SK-MEL-5 (cell line): ENCODE data around the gene DNAH1. TPM values are rescaled to one million over a fixed set of nuclear protein-coding genes. Genes with fewer than 3 reads are reported as not detected.

Experiments used
- DNase-seq: peaks from one replicate; pipeline ENCODE4 v3.0.0-alpha.2; 2016; ENCODE audit warnings: low read depth, low spot score
- in situ Hi-C: cut with HindIII; loops from 2 replicates; pipeline ENCODE4 v1.10.0; 2016; ENCODE audit warnings: low sequenced_read_pairs, high pct_unique_total_duplicates, low pct_unique_long_range_greater_than_20kb
- total RNA-seq: library from RNA; depleted of rRNA; stranded (reverse); fragments of >200 nt; shearing (Covaris generic); gene quantifications from 2 replicates; pipeline ENCODE4 v1.2.3, GENCODE V29; 2014

Gene DNAH1
- total RNA-seq, 1 experiment from 2014 or later, result 0.74 TPM

DNA sequence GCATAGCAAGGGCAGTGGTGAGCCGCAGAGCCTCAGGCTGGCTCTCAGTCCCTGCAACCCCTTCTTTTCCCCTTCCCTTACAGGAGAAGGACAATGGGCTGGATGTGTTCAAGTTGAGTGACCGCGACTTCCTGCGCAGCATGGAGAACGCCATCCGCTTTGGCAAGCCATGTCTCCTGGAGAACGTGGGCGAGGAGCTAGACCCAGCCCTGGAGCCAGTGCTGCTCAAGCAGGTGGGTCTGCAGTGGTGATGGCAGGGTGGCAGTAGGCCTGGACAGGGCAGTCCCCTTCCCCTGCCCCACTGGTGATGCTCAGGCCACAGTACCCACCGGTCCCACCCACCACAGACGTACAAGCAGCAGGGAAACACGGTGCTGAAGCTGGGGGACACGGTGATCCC is 75.0 kb downstream of the DNAH1 start:
- no peak for DNase-seq
- in situ Hi-C loops, result no loop called here

DNA sequence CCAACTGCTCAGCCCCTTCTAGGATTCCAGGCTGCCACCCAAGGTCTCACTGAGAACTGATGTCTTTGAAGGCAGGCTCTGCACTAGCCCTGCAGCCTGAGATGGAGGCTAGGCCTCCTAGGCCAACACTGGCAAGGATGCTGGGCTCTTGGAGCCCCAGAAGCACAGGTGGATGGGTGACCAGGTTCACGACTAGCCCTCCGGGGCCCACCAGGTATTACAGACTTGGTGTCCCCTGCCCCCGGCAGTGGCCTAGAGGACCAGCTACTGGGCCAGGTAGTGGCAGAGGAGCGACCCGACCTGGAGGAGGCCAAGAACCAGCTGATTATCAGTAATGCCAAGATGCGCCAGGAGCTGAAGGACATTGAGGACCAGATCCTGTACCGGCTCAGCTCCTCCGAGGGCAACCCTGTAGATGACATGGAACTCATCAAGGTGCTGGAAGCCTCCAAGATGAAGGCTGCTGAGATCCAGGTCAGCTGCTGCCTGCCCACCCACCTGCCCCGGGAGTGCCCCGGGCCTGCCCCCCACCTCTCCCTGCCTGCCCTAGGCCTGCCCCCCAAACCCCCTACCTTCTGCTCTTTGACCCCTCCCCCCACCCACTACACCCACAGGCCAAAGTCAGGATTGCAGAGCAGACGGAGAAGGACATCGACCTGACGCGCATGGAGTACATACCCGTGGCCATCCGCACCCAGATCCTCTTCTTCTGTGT is 76.3 kb downstream of the DNAH1 start:
- no peak for DNase-seq
- in situ Hi-C loops, result no loop called here

DNA sequence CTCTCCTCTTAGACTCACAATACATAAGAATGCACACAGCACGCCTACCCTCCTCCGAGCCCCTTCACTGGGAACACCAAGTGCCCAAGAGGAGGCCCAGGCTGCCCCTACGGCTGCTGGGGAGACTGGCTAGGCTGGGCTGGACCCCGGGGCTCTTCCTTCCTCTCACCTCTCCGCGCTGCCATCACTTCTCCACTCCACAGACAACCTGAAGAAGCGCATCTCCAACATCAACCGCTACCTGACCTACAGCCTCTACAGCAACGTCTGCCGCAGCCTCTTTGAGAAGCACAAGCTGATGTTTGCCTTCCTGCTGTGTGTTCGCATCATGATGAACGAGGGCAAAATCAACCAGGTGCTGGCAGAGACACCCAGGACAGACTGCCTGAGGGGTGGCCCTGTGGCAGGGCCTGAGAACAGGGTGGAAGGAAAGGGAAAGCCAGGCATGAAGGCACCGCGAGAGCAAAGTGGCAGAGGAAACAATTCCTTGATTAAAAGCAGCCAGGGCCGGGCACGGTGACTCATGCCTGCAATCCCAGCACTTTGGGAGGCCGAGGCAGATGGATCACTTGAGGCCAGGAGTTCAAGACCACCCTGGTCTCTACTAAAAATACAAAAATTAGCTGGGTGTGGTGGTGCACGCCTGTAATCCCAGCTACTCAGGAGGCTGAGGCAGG is 77.2 kb downstream of the DNAH1 start:
- DNase-seq, result no peak
- in situ Hi-C loops, result no loop called here

DNA sequence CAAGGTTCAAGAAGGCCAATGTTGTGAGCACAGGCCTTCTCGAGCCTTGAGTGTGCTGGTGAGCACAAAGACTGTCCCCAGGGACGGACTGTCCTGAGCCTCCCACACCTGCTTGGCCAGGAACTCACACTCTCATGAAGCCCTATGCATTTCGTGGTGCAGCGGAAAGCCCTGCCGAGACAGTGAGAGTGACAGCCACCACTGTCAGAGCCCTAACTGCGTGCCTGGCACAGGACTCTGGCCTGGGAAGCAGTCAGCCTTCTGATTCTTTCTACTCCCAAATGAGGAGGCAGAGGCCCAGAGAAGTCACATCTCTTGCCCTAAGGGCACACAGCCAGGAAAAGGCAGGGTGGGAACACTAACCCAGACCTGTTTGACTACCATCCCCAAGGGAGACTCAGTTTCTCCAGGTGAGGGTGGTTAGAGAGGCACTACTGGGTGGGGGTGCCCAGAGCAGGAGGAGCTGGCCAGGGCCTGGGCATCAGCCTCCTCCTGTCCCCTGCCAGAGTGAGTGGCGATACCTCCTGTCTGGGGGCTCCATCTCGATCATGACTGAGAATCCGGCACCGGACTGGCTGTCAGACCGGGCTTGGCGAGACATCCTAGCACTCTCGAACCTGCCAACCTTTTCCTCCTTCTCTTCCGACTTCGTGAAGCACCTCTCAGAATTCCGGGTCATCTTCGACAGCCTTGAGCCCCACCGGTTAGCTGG is 78.0 kb downstream of the DNAH1 start:
- in situ Hi-C loops, result no loop called here

DNA sequence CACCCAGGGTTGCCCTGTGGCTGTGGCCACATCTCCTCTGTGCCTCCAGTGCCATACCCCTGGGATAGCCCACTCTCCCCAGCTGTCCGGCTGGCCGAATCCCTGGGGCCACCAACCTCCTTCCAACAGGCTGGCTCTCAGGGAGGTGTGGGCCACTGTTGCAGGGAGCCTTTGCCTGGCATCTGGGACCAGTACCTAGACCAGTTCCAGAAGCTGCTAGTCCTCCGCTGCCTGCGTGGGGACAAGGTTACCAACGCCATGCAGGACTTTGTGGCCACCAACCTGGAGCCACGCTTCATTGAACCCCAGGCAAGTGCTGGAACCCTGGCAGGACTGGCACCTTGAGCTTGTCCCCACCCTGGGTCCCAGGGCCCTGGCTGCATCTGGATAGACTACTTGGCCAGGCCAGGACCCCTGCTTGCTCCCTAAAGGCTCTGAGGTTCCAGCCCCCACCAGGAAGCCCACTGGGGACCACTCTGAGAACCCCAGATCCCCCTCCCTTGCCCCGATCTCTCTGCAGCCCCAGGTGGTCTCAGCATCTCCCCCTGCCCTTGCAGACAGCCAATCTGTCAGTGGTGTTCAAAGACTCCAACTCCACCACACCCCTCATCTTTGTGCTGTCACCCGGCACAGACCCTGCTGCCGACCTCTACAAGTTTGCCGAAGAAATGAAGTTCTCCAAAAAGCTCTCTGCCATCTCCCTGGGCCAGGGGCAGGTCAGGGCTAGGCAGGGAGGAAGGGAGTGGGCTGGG is 78.8 kb downstream of the DNAH1 start:
- DNase-seq, result no peak
- in situ Hi-C loops, result no loop called here

More for the DNA sequence above, 78.0 kb downstream of the DNAH1 start:
- no peak for DNase-seq

DNA sequence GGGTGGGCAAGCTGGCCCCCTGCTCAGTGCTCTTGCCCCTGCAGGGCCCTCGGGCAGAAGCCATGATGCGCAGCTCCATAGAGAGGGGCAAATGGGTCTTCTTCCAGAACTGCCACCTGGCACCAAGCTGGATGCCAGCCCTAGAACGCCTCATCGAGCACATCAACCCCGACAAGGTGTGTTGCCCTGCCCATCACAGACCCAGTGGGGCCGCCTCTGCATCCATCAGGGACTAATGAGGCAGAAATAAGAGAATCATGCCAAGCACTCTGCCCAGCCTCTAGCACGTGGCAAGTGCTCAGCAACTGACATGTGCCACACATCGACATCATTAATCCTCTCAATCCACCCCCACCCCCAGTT is 79.4 kb downstream of the DNAH1 start:
- in situ Hi-C loops, result no loop called here

DNA sequence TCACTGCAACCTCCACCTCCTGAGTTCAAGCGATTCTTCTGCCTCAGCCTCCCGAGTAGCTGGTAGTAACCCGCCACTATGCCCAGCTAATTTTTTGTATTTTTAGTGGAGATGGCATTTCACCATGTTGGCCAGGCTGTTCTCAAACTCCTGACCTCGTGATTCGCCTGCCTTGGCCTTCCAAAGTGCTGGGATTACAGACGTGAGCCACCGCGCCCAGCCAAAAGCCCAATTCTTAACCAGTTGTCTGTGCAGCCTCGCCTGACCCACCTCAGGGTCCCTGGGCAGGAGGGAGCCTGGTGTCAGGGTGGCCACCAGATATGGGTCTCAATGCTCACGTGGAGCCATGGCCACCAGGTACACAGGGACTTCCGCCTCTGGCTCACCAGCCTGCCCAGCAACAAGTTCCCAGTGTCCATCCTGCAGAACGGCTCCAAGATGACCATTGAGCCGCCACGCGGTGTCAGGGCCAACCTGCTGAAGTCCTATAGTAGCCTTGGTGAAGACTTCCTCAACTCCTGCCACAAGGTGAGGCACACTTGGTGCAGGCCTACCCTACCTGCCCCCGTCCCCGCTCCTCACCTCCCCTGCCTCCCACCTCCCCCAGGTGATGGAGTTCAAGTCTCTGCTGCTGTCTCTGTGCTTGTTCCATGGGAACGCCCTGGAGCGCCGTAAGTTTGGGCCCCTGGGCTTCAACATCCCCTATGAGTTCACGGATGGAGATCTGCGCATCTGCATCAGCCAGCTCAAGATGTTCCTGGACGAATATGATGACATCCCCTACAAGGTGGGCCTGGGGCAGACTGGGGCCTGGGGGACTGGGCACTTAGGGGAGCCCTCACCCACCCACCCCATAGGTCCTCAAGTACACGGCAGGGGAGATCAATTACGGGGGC is 80.1 kb downstream of the DNAH1 start:
- in situ Hi-C loops, result no loop called here
- no peak for DNase-seq

More for the DNA sequence above, 79.4 kb downstream of the DNAH1 start:
- DNase-seq, result no peak

DNA sequence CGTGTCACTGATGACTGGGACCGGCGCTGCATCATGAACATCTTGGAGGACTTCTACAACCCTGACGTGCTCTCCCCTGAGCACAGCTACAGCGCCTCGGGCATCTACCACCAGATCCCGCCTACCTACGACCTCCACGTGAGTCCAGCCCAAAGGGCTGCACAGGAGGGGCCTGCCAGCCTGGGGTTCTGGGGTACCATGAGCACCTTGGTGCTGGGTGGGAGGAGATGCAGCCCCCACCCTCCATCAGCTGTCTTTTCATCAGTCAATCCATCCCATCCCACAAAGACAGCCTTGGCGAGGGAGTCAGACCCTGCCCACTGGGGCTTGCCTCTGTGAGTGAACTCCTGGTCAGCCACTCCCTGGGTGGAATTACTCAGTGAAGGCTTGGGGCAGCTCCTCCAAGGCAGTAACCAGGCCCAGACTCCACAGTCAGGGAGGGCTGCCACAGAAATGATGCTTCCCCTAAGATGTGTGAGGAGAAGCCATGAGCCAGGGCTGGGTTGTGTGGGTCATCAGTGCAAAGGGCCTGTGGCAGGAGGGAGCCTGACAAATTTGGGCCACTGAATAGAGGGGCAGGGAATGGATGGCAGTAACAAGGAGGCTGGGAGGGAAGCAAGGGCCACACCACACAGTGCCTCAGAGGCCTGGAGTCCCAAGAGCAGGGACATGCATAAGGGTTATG is 80.9 kb downstream of the DNAH1 start:
- DNase-seq, result no peak
- in situ Hi-C loops, result no loop called here

DNA sequence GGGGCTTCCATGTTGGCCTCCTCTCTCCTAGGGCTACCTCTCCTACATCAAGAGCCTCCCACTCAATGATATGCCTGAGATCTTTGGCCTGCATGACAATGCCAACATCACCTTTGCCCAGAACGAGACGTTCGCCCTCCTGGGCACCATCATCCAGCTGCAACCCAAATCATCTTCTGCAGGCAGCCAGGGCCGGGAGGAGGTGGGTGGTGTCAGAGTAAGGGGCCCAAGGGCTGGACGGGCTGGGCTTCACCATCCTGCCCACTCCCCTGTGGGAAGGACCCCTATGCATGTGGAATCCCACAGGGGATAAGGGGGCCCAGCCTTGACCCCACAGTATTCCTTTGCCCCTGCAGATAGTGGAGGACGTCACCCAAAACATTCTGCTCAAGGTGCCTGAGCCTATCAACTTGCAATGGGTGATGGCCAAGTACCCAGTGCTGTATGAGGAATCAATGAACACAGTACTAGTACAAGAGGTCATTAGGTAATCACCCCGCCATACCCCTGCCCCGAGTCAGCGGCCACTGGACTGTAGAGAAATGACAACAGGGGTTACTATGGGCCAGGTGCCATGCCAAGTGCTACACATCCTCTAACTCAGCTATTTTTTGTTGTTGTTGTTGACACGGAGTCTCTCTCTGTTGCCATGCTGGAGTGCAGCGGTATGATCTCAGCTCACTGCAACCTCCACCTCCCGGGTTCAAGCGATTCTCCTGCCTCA is 81.7 kb downstream of the DNAH1 start:
- no peak for DNase-seq
- in situ Hi-C loops, result no loop called here

DNA sequence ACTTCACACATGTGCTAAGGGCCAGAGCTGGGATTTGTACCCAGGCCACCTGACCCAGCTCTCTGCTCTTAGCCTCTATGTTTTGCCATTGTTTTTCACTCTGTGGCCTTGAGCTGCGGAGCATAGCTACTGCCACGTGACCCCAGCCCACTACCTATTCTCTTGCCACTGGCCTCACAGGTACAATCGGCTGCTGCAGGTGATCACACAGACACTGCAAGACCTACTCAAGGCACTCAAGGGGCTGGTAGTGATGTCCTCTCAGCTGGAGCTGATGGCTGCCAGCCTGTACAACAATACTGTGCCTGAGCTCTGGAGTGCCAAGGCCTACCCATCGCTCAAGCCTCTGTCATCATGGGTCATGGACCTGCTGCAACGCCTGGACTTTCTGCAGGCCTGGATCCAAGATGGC is 82.6 kb downstream of the DNAH1 start:
- in situ Hi-C loops, result no loop called here
- DNase-seq, result no peak

DNA sequence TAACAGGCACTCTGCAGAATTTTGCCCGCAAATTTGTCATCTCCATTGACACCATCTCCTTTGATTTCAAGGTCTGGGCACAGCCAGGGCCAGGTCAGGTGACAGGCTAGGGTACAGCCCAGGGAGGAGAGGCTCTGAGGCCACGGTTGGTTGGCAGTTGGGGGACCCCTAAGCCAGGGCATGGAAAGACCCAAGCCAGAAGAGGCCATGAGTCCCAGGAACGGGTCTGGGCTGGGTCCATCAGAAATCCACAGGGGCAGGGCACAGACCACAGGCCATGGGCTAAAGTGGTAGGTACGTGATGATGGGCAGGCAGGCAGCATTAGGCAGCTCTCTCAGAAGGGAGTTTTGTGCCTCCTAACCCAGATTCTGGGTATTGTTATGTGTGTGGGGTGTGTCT is 83.0 kb downstream of the DNAH1 start:
- in situ Hi-C loops, result no loop called here
- no peak for DNase-seq

DNA sequence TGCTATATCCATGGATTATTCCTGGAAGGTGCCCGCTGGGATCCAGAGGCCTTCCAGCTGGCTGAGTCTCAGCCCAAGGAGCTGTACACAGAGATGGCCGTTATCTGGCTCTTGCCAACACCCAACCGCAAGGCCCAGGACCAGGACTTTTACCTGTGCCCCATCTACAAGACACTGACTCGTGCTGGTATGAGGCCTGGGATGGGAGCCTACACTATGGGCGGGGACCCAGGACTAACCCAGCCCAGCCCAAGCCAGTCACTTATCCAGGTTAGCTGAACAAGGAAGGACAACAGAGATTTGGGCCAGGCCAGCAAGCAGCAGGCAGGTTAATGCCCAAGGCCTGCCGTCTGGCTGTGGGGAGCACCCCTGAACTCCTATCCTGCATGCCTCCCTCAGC is 83.5 kb downstream of the DNAH1 start:
- in situ Hi-C loops, result no loop called here
- DNase-seq, result no peak

DNA sequence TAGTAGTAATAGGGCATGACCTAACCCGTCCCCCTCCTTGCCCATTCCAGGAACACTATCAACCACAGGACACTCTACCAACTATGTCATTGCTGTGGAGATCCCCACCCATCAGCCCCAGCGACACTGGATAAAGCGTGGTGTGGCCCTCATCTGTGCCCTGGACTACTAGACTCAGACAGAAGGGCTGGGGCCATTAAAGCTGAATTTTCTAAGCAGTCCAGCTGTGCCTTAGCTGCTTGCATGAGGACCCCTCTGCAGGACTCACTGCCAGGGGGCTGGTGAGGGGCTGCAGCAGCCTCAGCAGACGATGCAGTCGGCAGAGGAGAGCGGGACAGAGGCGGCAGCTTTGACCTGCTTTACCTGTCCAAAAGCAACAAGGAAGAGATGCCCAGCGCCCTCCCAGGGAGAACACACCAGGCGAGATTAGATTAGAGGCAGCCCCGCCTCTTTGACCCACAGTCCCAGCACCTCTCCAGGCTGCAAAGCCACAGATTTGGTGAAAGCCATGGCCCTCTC is 84.2 kb downstream of the DNAH1 start:
- in situ Hi-C loops, result no loop called here
- DNase-seq, result no peak

DNA sequence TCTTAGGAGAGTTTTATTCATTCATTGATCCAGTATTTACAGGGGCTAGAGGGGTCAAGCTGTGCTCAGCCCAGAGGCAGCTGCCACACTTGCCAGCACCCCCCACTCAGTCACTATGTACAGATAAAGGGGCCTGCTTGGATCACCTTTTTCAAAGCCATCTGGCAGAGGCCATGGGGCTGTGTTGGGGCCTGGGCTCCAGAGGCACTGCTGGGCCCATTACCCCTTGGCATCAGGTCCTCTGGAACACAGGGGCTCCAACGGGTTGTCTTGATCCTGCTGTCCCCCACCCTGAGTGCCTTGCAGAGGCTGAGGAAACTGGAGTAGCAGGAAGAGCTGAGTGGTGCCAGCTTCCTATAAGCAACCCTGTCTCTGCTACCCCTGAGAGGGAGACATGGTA is 84.9 kb downstream of the DNAH1 start:
- in situ Hi-C loops, result no loop called here
- no peak for DNase-seq

DNA sequence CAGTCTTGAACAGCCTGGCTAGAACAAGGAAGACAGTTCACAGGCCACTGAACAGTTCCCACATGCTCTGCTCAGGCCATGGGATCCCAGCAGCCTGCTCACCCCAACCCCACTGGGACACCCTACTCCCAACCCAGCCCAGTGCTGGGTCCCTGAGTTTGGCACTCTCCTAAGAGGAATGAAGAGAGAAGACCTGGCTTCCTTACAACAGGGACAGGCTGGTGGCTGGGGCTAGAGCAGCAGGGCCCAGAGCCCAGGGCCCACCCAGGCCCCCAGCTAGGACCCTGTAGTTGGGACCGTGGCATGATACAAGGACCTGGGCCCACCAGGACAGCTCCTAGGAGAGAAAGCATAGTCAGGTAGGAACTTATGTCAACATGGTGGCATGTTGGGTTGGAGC is 85.4 kb downstream of the DNAH1 start:
- in situ Hi-C loops, result no loop called here

DNA sequence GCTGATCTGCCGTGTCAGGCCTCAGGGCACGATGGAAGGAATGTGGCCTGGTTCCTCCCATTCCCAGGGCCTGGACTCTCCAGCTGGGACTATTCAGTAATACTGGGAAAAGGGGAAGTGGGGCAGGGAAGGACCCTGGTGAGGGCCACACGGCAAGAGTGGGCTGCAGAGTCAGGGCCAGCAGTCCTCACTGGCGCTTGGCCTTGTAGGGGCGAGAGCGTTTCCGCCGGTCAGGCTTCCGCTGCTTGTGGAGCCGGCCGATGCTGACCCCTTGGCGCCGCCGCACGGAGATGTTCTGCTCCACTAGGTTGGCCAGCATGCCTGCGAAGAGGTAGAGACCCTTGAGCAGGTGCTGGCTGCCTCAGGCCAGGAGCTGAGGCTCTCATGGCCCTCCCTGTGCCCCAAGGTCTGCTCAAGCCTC is 86.0 kb downstream of the DNAH1 start:
- DNase-seq, result no peak
- in situ Hi-C loops, result no loop called here

More for the DNA sequence above, 85.4 kb downstream of the DNAH1 start:
- DNase-seq, result no peak
